Epidermal melanocyte (primary cell): Measurements from ENCODE around the gene MIDN.

Source experiments
- DNase-seq: peaks from one replicate; pipeline ENCODE4 v3.0.0; 2011; ENCODE audit warnings: low spot score; ENCODE audit not compliant: insufficient read length

Gene MIDN

DNA sequence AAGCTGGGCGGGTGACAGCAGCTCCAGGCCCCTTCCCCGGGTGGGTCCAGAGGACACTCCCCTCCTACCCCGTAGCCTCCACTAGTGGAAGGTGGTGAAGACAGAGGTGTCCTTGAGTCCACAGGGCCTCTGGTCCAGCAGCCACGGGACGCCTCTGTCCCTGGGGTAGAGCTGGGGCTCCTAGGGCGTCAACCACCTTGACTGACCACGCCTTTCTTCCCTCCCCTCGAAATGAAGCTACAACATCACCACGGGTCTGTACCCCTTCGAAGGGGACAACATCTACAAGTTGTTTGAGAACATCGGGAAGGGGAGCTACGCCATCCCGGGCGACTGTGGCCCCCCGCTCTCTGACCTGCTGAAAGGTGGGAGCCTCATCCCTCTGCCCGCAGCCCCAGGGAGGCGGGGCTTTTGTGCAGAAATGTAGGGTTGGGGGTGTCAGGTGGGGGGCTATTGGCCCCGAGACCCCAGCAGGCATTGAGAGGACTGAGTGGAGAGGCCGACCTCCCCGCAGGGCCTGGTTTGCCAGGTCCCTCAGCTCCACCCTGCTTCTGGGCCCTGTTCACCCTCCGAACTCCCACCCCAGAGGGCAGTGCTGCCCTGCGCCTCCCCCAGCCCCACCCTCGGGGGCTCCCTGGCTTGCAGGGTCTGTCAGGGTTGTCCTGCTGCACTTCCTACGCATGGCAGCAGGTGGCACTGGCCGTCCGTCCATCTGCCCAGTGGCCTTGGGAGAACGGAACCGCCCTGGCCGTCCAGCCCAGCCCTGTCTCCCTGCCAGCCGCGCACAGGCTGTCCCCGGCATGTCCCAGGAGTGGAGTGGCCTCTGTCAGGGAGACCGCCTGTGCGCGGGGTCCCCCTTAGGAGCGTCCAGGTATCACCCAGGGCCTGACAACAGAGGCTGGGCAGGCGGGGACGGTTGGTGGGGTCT lies 27.1 kb upstream of the MIDN start:
- DNase-seq, result peak; percentile 73

DNA sequence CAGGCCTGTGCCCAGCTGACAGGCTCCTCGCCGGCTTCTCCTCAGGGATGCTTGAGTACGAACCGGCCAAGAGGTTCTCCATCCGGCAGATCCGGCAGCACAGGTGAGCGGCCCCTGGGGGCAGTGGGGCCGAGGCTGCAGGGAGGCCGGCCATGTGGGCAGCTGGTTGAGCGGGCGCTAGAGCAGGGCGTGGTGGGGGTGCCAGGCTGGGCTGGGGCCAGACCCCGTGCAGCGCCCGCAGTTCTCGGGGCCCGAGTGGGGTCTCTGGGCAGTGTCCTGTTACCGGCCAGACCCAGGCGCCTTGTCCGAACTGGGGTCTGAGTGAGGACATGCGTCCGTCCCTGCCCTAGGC lies 26.5 kb upstream of the MIDN start:
- DNase-seq, result no peak

DNA sequence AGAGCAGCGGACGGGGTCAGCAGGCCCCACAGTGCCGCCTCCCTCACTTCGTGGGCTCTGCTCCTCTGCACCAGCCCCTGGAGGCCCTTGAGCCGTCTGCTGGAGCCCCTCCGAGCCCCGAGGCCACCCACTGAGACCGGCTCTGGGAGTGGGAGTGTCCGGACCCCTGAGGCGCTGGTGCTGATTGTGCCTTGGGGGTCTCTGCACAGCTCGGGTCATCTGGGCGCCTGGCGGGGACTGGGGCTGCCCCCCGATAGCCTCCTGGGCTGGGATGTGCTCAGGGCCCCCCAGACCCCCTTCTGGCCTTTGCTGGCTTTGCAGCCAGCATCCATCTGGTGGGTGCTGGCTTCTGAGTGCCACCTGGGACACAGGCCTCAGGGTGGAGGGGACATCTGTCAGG lies 26.0 kb upstream of the MIDN start:
- DNase-seq, result no peak

DNA sequence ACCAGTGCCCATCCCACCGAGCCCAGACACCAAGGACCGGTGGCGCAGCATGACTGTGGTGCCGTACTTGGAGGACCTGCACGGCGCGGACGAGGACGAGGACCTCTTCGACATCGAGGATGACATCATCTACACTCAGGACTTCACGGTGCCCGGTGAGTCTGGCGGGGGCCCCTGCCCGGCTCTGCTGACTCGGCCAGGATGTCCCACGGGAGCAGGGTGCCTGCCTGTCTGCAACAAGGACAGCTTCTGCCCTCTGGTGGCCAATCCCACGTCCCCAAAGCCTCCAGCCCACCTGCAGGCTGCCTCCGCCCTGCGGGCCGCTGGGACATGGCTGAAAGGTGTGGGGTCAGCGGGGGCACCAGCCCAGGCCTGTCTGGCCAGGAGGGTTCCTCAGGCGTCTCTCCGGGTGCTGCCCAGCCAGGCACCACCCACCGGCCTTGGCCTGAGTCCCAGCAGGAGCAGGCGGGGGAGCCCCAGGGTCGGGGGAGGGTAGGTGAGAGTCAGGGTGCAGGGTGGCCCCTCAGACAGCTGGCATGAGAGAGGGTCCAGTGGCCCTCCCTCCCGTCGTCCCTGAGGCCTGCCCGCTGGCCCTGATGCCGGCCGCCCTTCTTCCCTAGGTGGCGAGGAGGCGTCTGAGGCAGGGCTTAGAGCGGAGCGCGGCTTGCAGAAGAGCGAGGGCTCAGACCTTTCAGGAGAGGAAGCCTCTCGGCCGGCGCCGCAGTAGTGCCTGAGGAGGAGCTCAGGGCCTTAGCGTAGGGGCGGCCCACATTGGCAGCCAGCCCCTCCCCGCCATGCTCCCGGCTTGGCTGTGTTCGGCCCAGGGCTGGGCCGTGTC lies 25.1 kb upstream of the MIDN start:
- no peak for DNase-seq

DNA sequence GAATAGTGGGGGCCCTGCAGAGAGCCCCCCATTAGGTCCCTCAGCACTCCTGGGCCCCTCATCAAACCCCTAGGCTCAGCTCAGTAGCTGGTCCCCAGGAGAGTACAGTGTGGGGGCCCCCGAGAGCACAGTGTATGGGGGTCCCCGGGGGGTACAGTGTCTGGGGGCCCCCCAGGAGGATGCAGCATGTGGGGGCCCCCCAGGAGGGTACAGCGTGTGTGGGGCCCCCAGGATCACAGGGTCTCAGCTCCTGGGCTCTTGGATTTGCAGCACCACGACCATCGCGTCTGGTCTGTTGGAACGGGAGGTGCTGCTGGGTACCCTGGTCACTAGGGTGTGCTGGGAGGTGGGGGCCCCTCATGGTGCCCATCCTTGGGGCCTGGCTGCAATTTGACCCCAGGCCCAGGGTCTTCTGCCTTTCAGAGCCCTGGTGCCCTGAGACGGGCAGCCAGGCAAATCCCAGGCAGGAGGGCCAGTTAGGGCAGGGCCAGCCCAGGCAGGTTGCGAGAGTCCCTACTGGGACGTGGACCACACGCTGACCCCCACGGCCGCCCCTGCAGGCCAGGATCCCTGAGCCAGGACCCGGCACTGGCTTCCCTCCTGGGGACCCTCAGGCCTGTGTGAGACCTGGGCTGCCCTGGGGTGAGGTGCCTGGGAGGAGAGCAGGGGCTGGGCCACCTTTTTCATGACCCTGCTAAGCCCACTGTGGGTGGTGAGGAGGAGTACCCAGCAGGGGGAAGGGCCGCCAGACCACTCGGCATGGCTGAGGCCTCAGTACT lies 24.1 kb upstream of the MIDN start:
- DNase-seq, result no peak

DNA sequence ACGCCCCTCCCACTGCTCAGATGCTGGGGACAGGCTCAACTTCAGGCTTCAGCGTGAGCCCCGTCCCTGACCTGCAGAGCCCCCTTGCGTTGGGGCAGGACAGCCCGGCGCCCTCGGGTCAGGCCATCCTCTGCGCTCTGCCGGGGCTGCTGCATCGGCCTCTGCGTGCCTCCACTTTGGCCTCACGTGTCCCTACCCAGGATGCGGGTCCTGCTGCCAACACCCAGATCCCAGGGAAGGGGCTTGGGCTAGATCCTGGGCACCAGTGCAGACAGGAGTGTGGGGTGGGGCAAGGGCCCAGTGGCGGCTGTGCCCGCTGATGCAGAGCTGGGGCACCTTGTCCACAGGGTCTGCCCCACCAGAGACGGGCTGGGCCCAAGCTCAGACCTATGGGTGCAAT lies 23.5 kb upstream of the MIDN start:
- no peak for DNase-seq

DNA sequence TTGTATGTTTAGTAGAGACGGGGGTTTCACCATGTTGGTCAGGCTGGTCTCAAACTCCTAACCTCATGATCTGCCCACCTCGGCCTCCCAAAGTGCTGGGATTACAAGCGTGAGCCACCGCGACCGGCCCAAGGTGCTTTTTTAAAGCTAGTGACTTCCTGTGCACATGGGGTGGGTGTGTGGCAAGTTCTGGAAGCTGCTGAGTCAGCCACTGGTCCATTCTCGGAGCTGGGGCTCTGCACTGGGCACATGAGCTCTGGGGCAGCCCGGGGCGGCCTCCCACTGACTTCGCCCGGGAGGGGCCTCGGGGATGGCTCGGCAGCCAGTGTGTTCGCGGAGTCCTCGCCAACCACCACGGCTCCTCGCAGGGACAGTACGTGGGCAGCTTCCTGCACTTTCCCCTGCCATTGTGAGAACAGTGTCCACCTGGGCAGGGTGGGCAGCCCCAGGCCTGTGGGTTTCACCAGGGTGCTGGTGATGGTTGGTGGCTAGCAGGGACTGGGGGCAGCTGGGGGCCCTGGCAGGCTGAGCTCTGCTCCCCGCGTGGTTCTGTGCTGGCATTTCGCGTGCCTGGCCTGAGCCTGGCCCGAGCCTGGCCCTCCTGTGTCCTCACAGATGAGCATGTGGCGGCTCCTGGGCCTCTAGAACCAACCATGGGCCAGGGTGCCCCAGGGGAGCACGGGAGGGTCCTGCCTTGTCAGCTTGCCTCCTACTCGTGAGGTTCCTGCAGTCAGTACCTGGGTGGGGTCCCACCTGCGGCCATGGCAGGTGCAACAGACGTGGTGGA lies 22.8 kb upstream of the MIDN start:
- no peak for DNase-seq

DNA sequence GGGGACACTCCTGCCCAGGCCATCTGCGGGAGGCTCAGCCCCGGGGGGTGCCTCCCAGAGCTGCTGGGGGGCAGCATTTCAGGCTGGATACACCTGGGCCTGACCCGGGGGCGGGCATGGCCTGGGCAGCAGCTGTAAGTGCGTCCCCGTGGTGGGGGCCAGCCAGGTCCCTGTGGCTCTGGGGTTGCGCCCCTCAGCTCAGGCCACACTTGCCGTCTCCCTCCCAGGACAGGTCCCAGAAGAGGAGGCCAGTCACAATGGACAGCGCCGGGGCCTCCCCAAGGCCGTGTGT lies 22.2 kb upstream of the MIDN start:
- no peak for DNase-seq

DNA sequence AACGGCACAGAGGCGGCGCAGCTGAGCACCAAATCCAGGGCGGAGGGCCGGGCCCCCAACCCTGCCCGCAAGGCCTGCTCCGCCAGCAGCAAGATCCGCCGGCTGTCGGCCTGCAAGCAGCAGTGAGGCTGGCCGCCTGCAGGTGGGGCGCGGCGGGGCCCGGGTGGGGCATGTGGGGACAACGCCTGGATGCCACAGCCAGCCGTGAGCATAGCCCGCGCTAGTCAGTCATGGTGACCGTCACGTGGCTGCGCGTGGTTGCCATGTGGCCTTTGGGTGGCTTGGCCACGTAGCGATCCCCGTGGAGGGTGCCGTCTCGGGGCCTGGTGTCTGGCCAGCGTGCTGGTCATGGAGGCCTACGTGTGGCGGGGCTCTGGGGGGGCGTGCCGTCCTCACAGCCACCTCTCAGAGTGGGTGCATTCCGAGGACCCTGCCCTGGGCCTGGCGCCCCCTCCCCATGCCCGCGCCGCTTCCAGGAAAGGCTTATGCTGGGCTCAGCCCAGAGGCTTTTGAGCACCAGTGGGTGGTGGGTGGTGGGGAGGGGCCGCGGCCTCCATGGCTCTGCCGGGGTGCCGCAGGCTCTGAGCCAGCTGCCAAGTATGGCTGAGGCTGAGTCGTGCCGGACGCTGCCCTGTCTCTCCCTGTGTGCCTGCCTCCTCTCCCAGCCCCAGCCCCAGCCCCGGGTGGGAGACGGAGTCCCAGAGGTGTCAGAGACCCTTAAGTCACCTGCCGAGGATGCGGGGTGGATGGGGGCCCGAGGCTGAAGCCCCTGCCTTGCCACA lies 21.7 kb upstream of the MIDN start:
- DNase-seq, result no peak

DNA sequence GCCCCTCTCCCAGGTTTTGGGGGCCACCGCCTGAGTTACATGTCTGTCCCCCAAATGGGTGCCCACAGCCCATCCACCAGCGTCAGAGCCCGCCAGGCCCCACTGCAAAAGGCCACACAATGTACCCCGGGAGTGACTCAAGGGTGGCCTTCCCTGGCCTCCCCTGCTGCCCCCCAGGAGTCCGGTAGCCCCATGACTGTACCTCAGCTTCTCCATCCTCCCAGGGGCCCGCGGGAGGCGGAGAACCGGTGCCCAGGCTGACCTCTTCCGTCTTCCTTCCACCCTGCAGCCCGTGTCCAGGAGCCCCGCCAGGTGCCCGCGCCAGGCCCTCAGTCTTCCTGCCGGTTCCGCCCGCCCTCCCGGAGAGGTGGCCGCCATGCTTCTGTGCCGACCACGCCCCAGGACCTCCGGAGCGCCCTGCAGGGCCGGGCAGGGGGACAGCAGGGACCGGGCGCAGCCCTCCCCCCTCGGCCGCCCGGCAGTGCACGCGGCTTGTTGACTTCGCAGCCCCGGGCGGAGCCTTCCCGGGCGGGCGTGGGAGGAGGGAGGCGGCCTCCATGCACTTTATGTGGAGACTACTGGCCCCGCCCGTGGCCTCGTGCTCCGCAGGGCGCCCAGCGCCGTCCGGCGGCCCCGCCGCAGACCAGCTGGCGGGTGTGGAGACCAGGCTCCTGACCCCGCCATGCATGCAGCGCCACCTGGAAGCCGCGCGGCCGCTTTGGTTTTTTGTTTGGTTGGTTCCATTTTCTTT lies 20.9 kb upstream of the MIDN start:
- no peak for DNase-seq

DNA sequence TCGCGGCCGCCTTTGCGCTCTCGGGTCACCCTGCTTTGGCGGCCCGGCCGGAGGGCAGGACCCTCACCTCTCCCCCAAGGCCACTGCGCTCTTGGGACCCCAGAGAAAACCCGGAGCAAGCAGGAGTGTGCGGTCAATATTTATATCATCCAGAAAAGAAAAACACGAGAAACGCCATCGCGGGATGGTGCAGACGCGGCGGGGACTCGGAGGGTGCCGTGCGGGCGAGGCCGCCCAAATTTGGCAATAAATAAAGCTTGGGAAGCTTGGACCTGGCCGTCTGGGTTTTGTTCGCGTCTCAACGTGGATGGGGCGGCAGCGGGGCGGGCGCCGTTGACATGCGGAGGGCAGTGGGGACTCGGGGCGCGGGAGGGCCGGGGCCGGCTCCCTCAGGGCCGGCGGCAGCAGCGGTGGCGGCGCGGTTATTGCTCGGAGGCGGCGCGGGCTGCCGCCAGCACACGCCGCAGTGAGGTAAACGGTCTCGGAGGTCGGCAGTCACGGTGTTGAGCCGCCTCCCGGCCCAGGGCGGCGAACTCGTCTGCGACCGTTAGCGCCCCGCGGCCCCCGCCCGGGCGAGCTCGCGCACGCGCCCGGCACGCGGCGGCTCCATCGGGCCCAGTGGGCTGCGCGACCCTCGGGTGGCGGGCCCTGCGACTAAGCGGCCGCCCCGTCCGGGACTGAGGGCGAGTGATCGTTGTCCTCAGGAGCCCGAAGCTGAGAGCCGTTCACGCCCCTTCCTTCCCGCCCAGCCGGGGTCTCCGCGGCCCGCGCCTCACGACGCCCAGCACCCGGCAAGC lies 20.0 kb upstream of the MIDN start:
- DNase-seq, result no peak

DNA sequence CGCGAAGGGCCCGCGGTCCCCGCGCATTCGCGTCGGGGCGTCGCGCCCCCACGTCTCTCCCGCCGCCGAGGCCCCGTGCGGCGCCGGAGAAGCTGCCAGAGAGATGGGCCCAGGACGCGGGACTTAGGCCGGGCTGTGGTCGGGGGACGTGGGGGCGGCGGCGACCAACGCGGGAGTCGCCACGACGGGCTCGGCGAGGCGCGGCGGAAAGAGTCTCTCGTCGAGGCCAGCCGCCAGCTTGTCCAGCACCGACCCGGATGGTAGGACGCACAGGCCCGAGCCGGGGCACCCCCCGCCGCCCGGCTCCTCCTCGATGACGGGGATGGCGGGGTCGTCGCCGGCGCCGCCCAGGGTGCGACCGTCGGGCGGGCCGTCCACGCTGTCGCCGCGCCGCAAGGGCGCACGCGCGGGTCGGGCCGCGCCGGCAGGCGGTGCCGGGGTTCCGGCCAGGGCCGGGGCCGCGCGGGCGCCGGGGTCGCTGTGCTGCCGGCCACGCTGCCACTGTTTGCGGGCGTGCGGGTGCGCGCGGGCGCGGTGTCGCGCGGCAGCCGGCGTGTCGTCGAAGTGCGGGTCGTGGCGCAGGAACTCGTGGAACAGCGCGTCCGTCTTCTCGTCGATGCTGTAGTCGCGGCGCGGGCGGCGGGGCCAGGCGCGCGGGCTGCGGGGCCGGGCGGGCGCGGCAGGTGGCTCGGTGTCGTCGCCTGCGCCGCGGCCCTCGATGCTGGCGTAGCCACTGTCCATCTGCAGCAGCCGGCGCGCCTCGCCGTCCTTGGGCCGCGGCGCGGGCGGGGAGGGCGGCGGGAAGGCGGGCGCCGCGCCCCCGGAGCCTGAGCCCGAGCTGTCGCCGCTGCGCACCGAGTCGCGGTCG lies 19.1 kb upstream of the MIDN start:
- no peak for DNase-seq

DNA sequence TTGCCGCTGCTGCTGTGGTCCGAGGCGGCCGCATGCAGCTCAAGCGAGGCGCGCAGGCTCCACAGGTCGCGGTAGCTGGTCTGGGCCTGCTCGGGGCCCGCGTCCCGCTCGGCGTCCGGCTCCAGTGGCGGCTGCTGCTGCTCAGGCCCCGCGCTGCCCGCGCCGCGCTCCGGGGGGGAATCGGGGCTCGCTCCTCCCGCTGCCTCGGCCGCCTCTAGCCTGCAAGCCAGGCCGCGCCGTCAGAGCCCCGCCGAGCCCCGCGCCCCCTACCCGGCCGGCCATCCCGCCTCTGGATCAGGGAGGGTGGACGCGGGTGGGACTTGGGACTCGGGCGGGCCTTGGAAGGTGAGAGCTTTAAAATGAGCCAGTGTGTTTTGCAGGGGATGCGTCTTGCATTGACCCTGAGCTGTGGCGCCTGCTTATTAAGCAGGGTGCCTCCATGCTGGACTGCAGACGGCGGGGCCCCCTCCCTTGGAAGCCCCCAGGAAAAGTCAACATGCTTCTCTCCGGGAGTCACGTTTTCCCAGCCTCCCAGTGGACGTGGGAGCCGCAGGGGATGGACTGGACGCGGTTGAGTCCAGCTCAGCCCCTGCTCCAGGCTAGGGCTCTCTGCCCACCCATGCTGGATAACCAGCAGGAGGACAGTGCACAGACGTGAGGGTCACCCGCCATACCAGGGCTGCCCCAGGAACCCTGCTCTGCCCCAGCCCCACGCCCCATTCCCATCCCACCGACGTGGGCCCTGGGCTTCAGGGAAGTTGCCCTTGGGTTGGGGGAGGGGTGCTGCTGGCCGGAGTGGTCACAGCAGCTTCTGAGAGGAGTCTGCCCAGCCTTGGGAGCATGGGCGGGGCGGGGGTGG lies 18.2 kb upstream of the MIDN start:
- no peak for DNase-seq

DNA sequence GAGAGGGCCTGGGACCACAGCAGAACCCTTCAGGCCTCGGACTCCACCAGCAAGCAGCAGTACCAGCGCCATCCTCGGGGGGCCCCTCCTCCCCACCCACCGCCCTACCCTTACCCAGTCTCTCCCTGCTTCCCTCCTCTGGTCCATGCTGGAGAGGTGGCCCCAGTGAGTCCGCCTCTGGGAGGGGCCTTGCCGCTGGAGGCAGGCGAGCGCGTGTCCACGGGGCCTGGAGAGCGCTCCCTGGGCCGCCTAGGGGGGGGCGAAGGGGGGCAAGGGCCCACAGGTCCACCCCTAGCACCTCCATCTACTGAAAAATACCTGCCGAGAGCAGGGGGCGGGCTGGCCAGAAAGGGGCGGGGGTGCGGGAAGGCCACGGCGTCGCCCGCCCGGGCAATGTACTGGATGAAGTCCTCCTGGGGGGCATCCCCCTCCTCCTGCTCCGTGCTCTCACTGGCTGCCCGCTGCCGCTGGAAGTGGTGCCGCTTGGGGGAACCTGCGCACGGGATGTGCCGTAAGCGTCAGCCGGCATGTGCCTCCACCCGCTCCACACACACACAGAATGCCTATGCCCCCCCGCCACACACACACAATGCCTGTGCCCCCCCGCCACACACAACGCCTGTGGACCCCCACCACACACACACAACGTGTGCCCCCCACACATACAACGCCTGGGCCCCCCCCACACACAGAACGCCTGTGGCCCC lies 17.4 kb upstream of the MIDN start:
- no peak for DNase-seq

DNA sequence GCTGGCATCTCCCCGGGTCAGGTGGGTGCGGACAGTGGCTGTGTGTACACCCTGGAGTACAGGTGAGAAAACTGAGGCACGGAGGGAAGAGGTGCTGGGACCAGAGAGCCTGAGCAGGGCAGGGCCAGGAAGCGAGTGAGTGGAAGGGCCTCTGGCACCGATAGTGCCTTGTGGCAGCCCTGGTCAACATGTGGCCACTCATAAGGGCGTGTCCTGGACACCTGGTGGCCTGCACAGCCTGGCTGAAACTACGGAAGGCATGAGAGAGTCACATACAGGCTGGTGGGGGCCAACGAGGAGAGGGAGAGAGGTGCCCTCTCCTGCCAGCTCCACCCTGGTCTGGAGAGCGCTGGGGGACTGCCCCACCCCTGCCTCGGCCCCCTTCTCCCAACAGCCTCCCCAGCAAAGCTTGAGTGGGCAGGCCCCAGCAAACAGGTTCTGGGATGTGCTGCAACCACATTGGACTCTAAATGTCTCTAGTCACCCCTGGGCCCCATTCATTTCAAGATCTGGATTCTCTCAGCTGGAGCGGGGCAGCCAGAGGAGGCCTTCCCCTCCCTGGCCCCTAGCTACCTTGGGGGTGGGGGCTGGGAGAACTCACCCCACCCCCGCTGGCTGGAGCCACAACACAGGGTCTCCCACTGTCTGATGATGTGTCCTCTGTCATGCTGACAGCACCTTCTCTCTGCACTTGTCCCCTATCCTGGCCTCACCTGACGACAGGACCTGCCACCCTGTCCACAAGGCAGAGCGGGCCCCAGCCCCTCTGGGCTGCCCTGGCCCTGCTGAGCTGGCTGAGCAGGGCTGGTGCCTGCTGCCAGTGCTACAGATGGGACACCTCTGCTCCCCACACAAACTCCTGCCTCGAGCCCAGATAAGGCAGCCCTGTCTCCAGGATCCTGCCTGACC lies 16.4 kb upstream of the MIDN start:
- no peak for DNase-seq
